DMS 273 treated with DMSO at 0.1 percent for 48 hours (cell line): ENCODE measurements around the gene SENP7.
"Not testable (repeated sequence)": the region's sequence is repeated elsewhere in the genome, so short reads cannot be mapped to it uniquely, and the experiment has no call there.

Experiments used
- DNase-seq: peaks from one replicate; lab custom pipeline; 2025; lab: John Stamatoyannopoulos, UW

SENP7 gene

DNA sequence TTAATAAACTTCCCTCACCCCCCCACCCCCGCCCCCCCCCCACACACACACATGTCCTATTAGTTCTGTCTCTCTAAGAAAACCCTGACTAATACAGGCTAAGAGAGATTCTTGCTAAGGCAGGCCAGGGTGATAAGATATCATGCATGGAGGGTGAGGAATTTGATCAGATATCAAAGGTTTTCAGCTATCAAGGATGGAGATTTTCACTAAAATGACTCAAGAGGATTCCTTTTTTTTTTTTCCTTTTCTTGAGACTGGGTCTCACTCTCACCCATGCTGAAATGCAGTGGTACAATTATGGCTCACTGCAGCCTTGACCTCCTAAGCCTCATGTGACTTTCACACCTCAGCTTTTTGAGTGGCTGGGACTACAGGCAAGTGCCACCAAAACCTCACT, 14.9 kb upstream of the SENP7 start:
- DNase-seq = no peak

DNA sequence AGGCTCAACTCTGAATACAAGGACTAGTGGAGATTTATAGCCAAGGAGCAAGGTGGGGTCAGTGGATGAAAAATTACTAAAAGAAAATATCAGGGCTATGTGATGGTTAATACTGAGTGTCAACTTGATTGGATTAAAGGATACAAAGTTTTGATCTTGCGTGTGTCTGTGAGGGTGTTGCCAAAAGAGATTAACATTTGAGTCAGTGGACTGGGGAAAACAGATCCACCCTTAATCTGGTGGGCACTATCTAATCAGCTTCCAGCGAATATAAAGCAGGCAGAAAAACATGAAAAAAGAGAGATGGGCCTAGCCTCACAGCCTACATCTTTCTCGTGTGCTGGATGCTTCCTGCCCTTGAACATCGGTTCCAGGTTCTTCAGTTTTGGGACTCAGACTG, 14.4 kb upstream of the SENP7 start:
- DNase-seq = no peak

GRCh38 chr3:101521211-101521701, 8.2 kb upstream of the SENP7 start:
- no peak for DNase-seq

- no peak for DNase-seq
These were observed 6.8 kb upstream of the SENP7 start for GRCh38 chr3:101519685-101520365.

- DNase-seq = no peak
These were observed 5.4 kb upstream of the SENP7 start for GRCh38 chr3:101518421-101518871.

GRCh38 chr3:101513419-101513986, 491 bp upstream of the SENP7 start:
- DNase-seq = no peak

- no peak for DNase-seq
These were observed 691 bp downstream of the SENP7 start for GRCh38 chr3:101512396-101512645.

DNA sequence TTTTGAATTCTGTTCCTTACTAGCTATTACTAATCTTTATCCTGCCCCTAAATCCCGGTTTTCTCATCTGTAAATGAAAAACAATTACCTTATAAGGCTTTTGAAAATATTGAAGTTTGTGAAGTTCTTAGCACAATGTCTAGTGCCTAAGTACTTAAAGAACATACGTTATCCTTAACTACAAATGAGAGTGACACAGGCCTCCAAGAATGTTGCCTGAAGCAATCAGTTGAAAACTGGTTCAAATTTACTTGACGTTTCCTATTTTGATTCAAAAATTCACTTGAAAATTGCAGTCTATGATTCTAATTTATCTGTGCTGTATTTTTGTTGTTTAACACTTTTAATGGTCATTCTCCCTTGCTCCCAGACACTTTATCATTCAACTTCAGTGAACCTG, 3.2 kb downstream of the SENP7 start:
- no peak for DNase-seq

GRCh38 chr3:101509281-101509680, 3.7 kb downstream of the SENP7 start:
- DNase-seq = no peak

DNA sequence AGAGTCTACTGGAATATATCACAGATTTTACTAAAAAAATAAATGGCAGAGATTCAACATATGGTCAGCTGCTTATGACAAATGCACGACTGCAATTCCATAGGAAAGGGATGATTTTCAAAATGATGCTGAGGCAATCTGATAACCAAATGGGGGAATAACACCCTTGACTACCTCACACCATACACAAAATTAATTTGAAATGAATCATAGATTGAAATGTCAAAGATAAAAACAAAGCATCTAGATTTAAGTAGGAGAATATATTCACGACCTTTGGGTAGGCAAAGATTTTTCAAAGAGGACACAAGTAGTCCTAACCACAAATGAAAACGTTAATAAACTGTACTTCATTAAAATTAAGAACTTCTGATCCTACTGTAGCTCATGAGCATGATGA, 11.2 kb downstream of the SENP7 start:
- DNase-seq = no peak

DNA sequence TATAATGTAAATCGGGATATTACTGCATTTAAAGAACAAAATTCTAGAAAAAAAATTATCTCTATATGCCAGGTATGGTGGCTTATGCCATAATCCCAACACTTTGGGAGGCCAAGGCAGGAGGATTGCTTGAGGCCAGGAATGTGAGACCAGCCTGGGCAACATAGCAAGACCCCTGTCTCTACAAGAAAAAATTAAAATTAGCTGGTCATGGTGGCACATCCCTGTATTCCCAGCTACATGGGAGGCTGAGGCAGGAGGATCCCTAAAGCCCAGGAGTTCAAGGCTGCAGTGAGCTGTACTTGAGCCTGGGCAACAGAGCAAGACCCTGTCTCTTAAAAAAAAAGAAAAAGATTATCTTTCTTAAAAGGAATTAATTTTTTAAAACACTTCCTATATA, 12.8 kb downstream of the SENP7 start:
- no peak for DNase-seq

- DNase-seq = no peak
These were observed 15.2 kb downstream of the SENP7 start for GRCh38 chr3:101497803-101498202.

GRCh38 chr3:101495552-101495951, 17.5 kb downstream of the SENP7 start:
- DNase-seq = no peak

- DNase-seq = no peak
These were observed 28.0 kb downstream of the SENP7 start for GRCh38 chr3:101484805-101485620.

DNA sequence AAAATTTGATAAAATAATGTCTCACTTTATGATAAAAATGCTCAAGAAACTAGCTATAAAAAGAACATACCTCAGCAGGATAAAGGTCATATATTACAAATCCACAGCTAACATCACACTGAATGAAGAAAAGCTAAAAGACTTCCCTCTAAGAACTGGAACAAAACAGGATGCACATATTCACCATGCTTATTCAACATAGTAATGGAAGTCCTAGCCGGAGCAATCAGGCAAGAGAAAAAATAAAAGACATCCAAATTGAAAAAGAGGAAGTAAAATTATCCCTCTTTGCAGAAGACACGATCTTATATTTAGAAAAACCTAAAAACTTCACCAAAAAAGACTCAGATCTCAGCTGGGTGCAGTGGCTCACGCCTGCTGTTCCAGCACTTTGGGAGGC, 34.0 kb downstream of the SENP7 start:
- no peak for DNase-seq

DNA sequence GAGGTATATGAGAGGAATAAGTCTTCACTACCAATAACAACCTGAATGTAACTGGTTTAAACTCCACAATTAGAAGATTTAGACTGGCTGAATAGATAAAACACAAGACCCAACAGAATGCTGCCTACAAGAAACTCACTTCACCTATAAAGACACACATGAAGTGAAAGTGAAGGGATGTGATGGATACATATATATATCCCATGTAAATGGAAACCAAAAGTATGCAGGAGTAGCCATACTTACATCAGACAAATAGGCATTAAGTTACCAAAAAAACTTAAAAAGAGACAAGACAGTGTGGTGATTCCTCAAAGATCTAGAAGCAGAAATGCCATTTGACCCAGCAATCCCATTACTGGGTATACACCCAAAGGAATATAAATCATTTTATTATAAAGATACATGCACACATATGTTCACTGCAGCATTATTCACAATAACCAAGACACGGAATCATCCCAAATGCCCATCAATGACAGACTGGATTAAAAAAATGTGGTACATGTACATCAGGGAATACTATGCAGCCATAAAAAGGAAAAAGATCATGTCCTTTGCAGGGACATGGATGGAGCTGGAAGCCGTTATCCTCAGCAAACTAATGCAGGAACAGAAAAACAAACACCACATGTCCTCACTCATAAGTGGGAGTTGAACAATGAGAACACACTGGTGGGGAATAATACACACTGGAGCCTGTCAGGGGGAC, 38.0 kb downstream of the SENP7 start:
- not testable (repeated sequence) for DNase-seq

DNA sequence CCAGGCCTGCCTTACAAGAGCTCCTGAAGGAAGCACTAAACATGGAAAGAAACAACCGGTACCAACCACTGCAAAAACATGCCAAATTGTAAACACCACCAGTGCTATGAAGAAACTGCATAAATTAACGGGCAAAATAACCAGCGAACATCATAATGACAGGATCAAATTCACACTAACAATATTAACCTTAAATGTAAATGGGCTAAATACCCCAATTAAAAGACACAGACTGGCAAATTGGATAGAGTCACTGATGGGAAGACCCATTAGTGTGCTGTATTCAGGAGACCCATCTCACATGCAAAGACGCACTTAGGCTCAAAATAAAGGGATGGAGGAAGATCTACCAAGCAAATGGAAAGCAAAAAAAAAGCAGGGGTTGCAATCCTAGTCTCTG, 44.3 kb downstream of the SENP7 start:
- DNase-seq = not testable (repeated sequence)

DNA sequence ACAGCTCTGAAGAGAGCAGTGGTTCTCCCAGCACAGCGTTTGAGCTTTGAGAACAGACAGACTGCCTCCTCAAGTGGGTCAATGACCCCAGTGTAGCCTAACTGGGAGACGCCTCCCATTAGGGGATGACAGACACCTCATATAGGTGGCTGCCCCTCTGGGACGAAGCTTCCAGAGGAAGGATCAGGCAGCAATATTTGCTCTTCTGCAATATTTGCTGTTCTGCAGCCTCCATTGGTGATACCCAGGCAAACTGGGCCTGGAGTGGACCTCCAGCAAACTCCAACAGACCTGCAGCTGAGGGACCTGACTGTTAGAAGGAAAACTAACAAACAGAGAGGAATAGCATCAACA, 45.7 kb downstream of the SENP7 start:
- not testable (repeated sequence) for DNase-seq

- DNase-seq = no peak
These were observed 46.3 kb downstream of the SENP7 start for GRCh38 chr3:101466465-101467309.

GRCh38 chr3:101464235-101464634, 48.8 kb downstream of the SENP7 start:
- DNase-seq = no peak

DNA sequence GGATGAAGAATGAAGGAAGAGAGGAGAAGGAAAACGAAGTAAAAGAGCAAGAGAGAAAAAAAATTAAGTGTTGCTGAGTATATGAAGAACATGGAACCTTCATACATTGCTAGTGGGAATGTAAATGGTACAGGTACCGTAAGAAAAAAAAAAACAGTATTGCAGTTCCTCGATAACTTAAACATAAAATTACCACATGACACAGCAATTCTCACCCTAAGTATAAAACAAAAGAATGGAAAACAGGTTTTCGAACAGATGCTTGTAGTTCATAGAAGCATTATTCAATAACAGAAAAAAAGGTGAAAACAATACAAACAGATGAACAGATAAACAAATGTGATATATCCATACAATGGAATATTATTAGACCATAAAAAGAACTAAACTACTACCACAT, 51.6 kb downstream of the SENP7 start:
- DNase-seq = no peak

DNA sequence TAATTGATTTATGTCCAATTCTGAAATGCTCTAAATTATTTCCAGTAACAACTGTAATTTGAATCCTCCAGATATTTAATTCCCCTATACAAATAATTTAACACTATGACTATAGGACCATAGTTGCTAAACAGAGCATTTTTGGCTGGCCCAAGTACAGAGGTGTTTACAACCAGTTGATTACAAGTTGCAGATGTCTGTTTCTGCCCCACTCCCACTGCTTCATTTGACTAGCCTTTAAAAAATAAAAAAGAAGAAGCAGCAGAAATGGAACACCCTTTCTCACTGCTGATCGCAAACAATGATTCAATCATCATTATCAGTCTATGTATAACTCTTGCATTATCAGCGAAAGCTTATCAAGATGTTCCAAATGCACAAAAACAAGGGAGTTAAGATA, 54.6 kb downstream of the SENP7 start:
- DNase-seq = no peak
